NCI-H2029 treated with DMSO at 0.1 percent for 48 hours (cell line): ENCODE data around the gene TRIM58.

ENCODE experiments used
- DNase-seq: peaks from one replicate; lab custom pipeline; 2025; lab: John Stamatoyannopoulos, UW

The TRIM58 gene, protein sequence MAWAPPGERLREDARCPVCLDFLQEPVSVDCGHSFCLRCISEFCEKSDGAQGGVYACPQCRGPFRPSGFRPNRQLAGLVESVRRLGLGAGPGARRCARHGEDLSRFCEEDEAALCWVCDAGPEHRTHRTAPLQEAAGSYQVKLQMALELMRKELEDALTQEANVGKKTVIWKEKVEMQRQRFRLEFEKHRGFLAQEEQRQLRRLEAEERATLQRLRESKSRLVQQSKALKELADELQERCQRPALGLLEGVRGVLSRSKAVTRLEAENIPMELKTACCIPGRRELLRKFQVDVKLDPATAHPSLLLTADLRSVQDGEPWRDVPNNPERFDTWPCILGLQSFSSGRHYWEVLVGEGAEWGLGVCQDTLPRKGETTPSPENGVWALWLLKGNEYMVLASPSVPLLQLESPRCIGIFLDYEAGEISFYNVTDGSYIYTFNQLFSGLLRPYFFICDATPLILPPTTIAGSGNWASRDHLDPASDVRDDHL

DNA sequence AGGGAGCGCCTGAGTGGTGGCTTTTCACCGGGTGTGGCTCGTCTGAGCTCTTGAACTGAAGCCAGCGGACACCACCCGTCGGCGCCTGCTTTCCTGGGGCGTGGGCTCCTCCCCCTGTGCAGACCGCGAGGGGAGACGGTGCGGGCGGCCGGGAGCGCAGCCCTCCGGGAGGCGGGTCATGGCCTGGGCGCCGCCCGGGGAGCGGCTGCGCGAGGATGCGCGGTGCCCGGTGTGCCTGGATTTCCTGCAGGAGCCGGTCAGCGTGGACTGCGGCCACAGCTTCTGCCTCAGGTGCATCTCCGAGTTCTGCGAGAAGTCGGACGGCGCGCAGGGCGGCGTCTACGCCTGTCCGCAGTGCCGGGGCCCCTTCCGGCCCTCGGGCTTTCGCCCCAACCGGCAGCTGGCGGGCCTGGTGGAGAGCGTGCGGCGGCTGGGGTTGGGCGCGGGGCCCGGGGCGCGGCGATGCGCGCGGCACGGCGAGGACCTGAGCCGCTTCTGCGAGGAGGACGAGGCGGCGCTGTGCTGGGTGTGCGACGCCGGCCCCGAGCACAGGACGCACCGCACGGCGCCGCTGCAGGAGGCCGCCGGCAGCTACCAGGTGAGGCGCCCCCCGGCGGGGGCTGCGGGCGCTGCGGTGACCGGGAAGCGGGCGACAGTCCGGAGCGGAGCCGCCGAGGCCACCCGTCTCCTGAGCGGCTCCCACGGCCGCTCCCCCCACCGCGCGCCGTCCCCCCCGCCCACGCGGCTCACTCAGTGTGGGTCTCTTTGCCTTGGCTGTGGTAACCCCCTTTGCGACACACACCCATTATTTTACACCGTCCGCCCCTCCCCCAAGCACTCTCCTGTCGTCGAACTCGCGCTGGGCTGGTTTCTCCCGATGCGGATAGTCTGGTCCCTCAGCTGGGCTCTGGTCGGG, at the start of gene TRIM58:
TSS of gene TRIM58 (plus strand) at position 119 of the 916 bp plus-strand sequence. CDS start at position 179, 60 bp downstream.
- no peak for DNase-seq

DNA sequence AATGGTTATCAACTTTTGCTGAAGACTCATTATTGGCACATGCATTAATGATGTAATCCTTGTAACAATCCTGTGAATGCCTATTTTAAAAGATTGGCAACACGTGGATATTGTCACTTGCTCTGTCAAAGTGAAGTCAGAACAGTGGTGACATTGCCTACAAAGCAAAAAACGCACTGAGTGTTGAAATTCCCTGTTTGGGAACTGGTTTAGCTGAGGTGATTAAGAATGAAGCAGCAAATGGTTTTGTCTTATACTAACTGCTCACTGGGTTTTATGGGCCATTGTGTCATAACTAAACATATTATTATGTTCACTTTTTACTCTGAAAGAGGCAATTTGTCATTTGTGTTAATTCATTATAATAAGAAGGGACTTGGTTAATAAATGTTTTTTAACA, 44.4 kb upstream of the TRIM58 start:
- no peak for DNase-seq

DNA sequence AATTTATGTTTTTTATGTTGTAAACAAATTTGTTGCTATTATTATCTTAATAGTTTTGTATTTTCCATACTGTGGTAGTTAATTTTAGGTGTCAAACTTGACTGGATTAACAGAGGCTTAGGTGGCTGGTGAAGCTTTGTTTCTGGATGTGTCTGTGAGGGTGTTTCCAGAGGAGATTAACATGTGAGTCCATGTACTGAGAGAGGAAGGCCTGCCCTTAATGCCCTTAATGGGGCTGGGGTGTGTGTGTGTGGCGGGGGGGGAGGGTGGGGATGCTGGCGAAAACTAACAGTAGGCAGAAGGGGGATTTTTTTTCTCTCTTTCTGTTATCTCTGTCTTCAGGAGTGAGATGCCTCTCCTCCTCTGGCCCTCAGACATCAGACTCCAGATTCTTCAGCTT, 34.9 kb upstream of the TRIM58 start:
- no peak for DNase-seq

DNA sequence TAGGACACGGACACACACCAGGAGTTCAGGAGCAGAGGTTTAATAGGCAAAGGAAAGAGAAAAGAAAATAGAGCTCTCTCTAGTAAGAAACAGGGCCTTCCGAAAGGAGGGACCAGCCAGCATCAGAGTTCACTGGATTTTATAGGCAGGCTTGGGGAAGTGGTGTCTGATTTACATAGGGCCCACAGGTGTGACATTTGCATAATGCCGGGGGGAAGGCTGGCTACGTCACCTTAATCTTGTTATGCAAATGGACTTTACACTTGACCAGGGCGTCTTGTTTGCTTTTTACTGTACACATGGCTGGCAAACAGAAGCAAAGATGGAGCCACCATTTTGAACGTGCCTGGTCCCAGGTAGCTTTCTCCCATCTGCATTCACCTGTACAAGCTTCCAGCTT, 33.0 kb upstream of the TRIM58 start, which contains the start of gene OR14A16:
TSS of gene OR14A16 (minus strand) at position 97 of the 400 bp plus-strand sequence. CDS start 8,390 bp downstream, outside the sequence.
- no peak for DNase-seq

DNA sequence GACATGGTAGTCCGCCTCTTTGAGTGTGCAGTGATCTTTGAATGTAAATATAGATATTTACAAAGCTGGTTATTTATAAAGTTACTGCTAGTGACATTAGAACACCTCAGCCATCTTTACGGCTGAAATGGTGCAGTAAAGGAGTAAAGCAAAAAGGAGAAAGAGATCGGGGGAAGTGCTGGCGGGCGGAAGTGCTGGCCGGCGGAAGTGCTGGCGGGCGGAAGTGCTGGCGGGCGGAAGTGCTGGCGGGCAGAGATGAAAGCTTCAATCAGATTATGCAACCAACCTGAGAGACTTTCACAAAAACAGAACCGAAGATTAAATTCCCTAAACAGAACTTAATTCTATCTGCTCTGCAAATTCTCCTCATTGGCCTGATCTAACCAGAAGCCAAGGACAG, 31.6 kb upstream of the TRIM58 start:
- no peak for DNase-seq

DNA sequence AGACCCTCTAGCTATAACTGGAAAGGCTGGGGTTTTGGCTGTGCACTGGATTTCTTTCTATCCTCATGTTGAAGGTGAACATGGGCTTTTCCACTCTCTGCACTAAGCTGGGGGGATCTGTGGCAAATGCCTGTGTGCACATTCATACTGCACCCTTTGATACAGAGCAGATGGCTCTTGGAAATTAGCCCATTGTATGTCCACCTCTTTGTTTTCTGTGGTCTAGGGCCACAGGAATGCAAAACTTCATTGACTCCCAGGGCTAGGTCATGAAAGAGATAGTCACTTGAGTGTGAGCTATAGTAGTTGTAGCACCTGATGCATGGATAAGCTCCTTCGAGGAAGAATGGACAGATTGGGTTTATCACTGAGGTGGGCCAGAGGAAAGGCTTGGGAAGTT, 27.3 kb upstream of the TRIM58 start:
- no peak for DNase-seq

DNA sequence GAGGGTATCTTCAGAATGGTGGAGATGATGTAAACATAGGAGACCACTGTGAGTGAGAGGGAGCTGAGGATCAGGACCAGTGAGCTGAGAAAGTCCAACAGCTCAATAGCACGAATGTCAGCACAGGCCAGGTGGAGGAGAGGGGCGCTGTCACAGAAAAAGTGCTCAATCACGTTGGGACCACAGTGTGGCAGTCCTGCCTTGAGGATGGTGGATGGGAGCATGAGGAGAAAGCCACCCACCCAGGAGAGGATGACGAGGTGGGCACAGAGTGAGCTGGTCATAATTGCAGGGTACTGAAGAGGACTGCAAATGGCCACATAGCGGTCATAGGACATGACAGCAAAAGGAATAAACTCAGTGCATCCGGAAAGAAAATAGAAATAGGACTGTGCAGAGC, 23.4 kb upstream of the TRIM58 start:
- DNase-seq: no peak

DNA sequence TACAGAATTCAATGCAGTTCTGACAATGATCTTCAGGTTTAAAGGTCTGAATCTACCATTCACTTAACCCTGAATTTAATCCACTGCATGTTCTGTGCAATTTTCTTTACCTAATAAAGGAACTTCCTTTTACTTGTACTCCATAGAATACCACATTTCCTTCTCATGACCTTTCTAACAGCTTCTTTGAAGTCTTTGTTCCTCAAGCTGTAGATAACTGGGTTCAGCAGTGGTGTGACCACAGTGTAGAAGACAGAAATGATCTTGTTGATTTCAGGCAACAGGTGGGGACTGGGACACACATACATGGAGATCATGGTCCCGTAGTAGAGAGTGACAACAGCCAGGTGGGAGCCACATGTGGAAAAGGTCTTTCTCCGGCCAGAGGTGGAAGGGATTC, 16.2 kb upstream of the TRIM58 start:
- no peak for DNase-seq

DNA sequence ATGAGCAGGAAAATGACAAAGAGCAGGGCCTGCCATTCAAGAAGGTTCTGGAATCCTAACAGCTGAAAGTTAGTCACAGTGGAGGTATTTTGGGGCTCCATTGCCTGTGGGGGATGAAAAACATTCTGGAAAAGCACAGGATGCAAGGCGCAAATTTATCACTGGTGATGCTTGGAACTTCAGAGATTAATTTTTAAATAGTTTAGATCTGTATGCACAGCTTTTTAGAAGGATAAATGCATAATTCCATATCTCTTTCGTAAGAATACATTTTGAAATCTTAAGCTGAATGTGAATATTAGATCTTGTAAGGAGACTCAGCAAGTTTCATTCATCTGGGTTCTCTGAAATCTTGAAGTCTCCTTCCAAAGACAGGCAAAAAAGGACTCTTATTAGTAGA, 15.2 kb upstream of the TRIM58 start, which contains the start of gene OR11L1:
TSS of gene OR11L1 (minus strand) at position 101 of the 400 bp plus-strand sequence. CDS start at position 101, 0 bp downstream.
- DNase-seq: no peak

DNA sequence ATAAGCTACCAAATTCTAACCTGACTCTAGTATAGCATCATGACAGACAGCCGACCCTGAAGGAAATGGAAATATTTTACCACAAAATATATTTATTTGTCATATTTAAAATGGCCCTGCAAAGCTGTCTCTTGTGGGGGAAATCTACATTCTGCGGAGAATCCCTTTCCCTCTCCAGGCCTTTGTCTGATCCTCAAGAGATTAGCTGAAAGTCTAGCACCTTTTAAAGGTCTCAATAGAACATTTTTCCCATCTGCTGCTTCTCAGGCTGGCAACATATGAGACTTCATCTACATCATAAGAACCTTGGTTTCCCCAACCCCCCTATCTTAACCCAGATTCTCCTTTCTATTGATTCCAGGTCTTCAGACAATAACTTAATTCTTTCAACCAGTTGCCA, 13.6 kb upstream of the TRIM58 start:
- no peak for DNase-seq

DNA sequence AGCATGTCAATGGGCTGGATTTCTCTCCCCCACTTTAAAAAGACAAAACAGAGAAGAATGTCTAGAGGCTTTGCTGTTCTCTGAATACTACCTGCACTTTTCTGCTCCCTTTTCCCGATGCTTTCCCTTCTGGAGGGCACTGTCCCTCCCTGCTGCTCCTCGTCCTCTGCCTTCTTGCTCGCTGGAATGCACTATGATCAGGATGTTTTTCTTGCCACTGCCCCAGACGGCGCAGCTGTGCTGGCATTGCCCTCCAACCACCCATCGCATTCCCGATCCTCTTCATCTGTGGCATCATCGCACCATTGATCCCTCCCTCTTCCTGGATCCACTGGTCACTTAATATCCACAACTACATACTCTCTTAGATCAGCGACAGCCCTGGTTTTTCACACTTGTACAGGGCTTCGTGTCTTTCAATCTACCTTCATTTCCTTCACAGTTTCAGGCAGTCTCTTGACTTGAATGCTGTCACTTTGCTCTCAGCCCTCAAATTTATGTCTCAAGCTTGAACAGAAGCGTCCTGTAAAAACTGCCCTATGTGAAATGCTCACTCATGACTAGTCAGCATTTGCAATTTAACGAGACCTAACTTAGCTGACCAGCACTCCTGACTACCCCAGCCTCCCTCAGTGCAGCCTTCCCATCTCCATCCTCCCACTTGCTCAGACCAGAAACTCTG, 11.8 kb upstream of the TRIM58 start:
- no peak for DNase-seq

DNA sequence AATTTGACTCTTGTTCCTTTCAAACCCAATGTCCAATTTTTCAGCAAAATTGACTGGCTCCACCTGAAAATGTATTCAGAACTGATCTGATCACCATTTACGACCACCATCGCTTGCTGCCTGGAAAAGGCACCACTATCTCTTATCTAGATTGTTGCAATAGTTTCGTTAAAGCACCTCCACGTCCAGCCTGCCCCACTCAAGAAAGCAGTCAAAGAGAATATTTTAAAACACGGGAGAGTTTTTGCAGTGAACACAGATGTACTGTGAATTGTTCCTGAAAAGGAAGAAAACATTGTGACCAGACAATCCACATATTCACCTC, 11.3 kb upstream of the TRIM58 start:
- DNase-seq: no peak

DNA sequence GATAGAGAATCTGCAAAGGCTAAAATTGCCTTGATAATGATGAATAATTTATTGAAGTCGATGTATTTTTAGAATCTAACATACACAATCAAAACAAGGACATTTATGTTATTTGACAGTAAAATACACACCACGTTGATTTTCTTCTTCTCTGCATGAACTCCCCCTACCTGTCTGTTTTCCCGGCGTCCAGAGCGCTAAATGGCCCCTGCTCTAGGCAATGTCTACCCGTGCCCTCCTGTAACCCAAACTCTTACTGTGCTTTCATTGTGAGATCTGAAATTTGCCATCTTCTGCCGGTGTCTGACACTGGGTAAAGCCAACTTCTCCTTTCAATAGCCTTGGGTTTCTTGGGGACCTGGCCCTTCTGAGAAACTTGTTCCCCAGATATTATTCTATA, 8.6 kb upstream of the TRIM58 start:
- no peak for DNase-seq

DNA sequence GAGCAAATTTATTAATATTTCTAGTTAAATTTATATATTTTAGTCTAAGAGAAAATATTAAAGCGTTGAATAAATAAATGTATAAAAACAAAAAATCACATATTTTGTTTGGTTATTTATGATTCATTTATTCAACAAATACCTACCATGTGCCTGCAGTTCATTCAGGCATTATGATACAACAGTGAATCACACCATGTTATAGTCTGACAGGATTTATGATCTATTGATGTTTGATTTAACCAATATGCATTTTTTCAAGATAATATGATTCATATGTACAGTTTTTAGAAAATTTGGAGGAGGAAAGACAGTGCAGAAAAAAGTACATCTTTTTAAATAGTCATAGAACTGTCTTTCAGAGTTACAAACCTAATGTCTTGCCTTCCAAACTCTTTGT, 7.4 kb upstream of the TRIM58 start:
- no peak for DNase-seq

DNA sequence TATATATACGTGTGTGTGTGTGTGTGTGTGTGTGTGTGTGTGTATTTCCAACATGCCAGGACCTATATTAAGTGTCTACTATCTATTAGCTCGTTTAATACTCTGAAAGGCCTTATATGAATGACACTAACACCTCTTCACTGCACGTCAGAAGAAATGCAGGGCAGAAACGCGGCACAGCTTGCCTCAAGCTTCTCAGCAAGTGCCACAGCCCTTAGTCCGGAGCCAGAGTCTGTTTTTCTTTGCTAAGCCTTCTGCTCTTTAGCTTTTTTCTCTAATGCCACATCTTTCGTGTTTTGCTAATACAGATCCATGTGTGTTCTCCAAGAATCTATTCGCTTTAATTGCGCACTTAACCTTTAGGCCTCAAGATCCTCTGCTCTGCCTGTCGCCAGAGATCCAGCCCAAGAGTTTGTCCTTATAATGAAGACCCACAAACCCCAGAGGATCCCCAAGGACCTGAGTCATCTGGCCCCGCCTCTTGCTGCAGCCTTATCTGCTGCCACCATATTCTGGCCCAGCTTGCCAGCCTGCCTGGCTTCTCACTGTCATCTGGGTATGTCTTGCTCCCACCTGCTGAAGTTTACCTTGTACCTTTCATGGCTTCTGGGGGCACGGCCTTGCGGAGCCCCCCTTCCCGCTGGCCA, 2.0 kb upstream of the TRIM58 start:
- DNase-seq: no peak

DNA sequence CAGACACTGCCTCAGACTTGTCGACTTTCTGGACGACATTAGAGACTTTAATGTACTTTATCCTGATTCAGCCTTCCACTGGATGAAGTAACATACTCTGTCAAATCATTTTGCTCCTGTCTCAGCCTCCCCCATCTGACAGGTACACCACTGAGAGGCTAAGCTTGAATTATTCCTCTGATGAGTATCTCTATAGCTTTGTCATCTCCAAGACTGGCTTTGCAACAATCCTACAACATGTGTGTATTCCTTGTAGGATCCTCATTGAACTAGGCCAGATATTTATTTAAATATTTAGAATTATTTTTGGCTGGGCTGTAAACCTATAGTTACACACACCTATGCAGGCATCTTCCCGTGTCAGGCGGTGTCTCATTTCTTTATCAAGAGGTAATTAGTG, 1.1 kb upstream of the TRIM58 start:
- no peak for DNase-seq

DNA sequence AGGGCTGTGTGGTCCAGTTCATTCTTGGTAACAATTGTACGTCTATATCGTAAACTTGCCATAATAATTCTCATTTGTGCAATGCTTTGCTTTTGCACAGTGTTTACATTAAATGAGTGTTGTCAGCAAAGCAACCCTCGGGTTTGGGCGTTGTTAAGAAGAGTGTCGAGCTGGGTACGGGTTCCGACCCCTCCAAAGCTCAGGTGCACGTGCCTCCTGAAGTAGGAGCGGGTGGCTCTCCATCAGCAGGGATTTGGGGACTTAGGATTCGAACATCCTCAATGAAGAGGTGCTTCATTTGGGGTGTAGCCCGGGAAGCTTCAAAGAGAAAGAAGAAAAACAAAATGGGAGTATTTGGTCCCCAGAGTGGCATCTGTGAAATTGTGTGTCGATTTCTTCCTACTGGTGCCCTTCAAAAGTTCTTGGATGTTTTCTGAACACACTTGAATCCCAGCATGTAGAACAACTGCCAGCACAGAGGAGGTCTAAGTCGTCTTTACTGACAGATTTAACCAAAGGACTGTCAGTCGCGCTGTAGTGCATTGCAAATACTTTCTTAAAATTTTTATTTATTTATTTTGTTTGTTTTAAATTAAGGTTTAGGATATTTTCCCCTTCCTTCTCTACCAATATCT, 1.1 kb downstream of the TRIM58 start:
- no peak for DNase-seq

DNA sequence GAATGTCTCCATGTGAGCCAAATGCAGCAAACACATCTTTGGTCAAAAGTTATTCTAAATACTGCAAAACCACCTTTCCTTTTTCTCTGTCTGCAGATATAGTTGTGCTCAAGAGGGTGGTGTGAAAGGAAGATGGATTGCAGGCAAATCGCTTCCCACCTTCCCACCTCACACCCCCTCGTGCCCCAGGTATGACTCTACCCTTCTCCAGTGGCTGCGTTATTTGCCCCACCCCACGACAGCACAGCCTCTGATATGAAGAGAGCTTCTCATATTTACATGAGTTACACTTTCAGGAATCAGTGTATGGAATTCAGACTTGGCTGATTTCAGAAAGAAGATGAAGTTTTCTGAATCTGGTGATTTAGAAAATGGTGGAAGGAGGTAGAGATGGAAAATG, 5.8 kb downstream of the TRIM58 start:
- no peak for DNase-seq

DNA sequence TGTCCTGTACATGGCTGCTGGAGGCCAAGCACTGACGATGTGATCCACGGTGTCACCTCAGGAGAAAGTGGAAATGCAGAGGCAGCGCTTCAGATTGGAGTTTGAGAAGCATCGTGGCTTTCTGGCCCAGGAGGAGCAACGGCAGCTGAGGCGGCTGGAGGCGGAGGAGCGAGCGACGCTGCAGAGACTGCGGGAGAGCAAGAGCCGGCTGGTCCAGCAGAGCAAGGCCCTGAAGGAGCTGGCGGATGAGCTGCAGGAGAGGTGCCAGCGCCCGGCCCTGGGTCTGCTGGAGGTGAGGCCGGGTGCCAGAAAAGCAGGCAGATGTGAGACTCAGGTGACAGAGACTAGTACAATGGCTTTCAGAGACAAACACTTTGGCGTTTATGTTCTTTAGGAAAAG, 7.7 kb downstream of the TRIM58 start:
- no peak for DNase-seq

DNA sequence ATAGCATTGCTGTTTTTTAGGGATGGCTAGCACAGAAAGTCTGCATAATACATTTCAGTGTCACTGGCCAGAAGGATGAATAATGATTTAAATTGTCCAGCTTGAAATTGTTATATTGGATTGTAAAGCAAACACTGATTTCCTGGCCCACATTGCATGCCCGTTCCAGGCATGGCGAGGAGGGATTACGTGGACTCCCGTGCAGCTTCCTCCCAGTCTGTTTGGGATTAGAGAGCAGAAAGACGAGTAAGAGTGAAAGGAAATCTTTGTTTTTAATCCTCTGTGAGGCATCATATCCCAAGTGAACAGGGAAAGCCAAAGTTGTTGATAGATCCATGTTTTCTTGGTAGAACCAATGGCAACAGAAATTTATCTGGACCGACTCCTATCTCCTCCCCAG, 8.4 kb downstream of the TRIM58 start:
- DNase-seq: no peak

DNA sequence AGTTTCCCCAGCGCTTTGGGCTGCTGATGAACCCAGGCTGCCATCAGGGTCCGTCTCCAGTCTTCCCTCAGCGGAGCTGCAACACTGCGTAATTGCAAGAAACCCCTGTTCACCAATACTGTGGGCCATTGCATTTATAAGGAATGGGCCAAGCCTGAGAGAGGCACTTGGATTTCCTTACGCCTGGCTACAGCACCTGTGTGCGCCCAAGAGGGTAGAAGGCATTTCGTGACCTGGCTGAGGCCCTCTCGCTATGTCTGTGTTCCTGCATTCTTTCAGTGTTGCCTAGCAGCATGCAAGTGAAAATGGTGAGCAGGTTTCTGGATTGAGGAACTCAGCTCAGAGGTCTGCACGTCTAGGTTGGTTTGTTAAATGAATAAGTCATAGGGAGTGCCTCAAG, 26.4 kb downstream of the TRIM58 start:
- DNase-seq: no peak
